Measurements from ENCODE around the gene RPL12. TPM values are rescaled to one million over a fixed set of nuclear protein-coding genes. Genes with fewer than 3 reads are reported as not detected.

The RPL12 gene
- total RNA-seq, 4 donors from 2014 or later: 999 to 4,423 (median 2,373) TPM

DNA sequence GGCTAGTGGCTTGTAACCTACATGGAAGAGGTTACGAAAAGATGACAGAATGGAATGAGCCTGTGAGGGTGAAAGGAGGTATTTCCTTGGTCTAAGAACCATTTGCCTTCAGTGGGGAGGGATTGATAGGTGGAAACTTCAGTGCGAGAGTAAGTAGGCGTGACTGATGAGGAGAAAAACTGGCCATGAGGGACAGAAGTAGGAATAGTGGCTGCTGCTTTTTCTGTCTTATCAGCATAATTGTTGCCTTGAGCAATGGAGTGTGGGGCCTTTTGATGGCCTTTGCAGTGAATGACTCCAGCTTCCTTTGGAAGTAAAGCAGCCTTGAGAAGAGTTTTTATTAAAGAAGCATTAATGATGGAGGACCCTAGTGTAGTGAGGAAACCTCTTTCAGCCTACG, 36.1 kb downstream of the RPL12 start:
- H3K36me3 ChIP-seq: no peaks in the 10 kb centered on the region
- H3K27me3 ChIP-seq: no peaks in the 10 kb centered on the region
- TF ChIP-seq CTCF (IDR thresholded peaks at IDR 0.05) (no peak), POLR2A (IDR thresholded peaks at IDR 0.05) (no peak)
- no peaks in the 10 kb centered on the region for H3K4me1 ChIP-seq
- intact Hi-C loops (cut with DNase I; ENCODE audit: low total_unique reads): no loop called here
- no peak for DNase-seq
- H3K27ac ChIP-seq: no peak overlapping the region
- H3K4me3 ChIP-seq: no peak overlapping the region
- H3K9me3 ChIP-seq: no peaks in the 10 kb centered on the region

- TF ChIP-seq CTCF (IDR thresholded peaks at IDR 0.05) (no peak), POLR2A (IDR thresholded peaks at IDR 0.05) (no peak)
- Histone ChIP-seq H3K27me3 (no peaks in the 10 kb centered on the region), H3K36me3 (no peaks in the 10 kb centered on the region), H3K9me3 (no peaks in the 10 kb centered on the region), H3K4me1 (no peaks in the 10 kb centered on the region), H3K27ac (no peak overlapping the region), H3K4me3 (no peak overlapping the region)
- intact Hi-C loops (cut with DNase I; ENCODE audit: low total_unique reads): no loop called here
- no peak for DNase-seq
Observed at GRCh38 chr9:127411122-127411521, 40.1 kb downstream of the RPL12 start.

DNA sequence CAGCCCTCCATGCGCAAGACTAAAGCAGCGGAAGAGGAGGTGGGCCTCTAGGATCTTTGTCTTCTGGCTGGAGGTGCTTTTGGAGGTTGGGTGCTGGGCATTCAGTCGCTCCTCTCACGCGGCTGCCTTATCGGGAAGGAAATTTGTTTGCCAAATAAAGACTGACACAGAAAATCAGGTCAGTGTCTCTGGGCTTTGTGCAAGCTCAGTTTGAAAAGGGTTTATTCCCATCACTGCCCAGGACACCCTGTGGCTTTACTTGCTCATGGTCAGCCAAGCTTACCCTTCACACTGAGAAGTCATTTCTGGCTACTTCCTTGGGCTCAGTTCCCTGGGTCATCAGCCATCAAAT, 43.7 kb downstream of the RPL12 start:
- no peak for DNase-seq
- Histone ChIP-seq H3K27ac (no peak overlapping the region), H3K4me3 (no peak overlapping the region), H3K4me1 (no peaks in the 10 kb centered on the region), H3K9me3 (no peaks in the 10 kb centered on the region), H3K36me3 (no peaks in the 10 kb centered on the region), H3K27me3 (no peaks in the 10 kb centered on the region)
- intact Hi-C loops (cut with DNase I; ENCODE audit: low total_unique reads): no loop called here
- TF ChIP-seq POLR2A (IDR thresholded peaks at IDR 0.05): no peak
- no peak for TF ChIP-seq CTCF (IDR thresholded peaks at IDR 0.05)

GRCh38 chr9:127406799-127407491, 44.3 kb downstream of the RPL12 start:
- DNase-seq: no peak
- no peaks in the 10 kb centered on the region for H3K4me1 ChIP-seq
- no peaks in the 10 kb centered on the region for H3K9me3 ChIP-seq
- H3K4me3 ChIP-seq: no peak overlapping the region
- intact Hi-C loops (cut with DNase I; ENCODE audit: low total_unique reads): no loop called here
- H3K27me3 ChIP-seq: no peaks in the 10 kb centered on the region
- no peaks in the 10 kb centered on the region for H3K36me3 ChIP-seq
- H3K27ac ChIP-seq: no peak overlapping the region
- TF ChIP-seq CTCF (IDR thresholded peaks at IDR 0.05) (no peak), POLR2A (IDR thresholded peaks at IDR 0.05) (no peak)

- intact Hi-C loops (cut with DNase I; ENCODE audit: low total_unique reads): no loop called here
- Histone ChIP-seq H3K4me3 (no peak overlapping the region), H3K9me3 (no peaks in the 10 kb centered on the region), H3K27me3 (no peaks in the 10 kb centered on the region), H3K27ac (no peak overlapping the region), H3K36me3 (no peaks in the 10 kb centered on the region), H3K4me1 (no peaks in the 10 kb centered on the region)
- no peak for DNase-seq
- TF ChIP-seq POLR2A (IDR thresholded peaks at IDR 0.05) (no peak), CTCF (IDR thresholded peaks at IDR 0.05) (no peak)
Observed at GRCh38 chr9:127405344-127406125, 45.7 kb downstream of the RPL12 start.
